ENCODE measurements around the gene NGEF. TPM values are rescaled to one million over a fixed set of nuclear protein-coding genes. Genes with fewer than 3 reads are reported as not detected.
A peak's percentile ranks its signal among the peaks of the same experiment; 100 is the strongest.

Gene NGEF
- total RNA-seq (1 to 10 TPM; 2.3 to 3.1 TPM), polyA plus RNA-seq (10 to 100 TPM in 1 of 2 donors, under 1 TPM in 1; 0.54 to 10.1 TPM)
- long read RNA-seq, donor 1, partial matches to known transcripts = 6 of 7 reads
- long read RNA-seq, donor 1, other reads (novel, unspliced or antisense) = 1 of 7 reads
- long read RNA-seq, donor 2, partial matches to known transcripts = 1 of 3 reads
- long read RNA-seq, donor 2, other reads (novel, unspliced or antisense) = 0 of 3 reads

GRCh38 chr2:233013027-233013461, at the start of gene NGEF:
NGEF (minus strand) TSS chr2:233013256; CDS start chr2:232974890, 38,366 bp downstream.
- no peak within 1 kb of the TSS for H3K27ac ChIP-seq (ENCODE audit: low read depth in 1 of 2, low read length in 2 of 2)
- ATAC-seq (ENCODE audit: low FRiP score) = no peak
- H3K9me3 ChIP-seq (ENCODE audit: control insufficient read depth, low read length) = no peaks in the 10 kb centered on the region
- 90 to 91% methylated on average over 12 of the region's 12 CpGs for WGBS, 2 donors
- H3K27me3 ChIP-seq (ENCODE audit: control insufficient read depth in 1 of 2, insufficient read depth in 2 of 2, low read length in 1 of 2) = no peaks in the 10 kb centered on the region
- peak in 1 of 2 donors; percentile 51 for DNase-seq
- H3K4me3 ChIP-seq (ENCODE audit: low read length in 2 of 2) = no peak within 1 kb of the TSS
- intact Hi-C loops (cut with DNase I) = no loop called here
- no peaks in the 10 kb centered on the region for H3K4me1 ChIP-seq (ENCODE audit: control insufficient read depth in 1 of 2, insufficient read depth in 2 of 2, low read length in 2 of 2)
- no peaks in the 10 kb centered on the region for H3K36me3 ChIP-seq (ENCODE audit: control insufficient read depth in 1 of 2, insufficient read depth in 2 of 2, low read length in 1 of 2)

- no peaks in the 10 kb centered on the region for H3K9me3 ChIP-seq (ENCODE audit: control insufficient read depth, low read length)
- 82 to 87% methylated on average over 4 of the region's 4 CpGs for WGBS, 2 donors
- no peak overlapping the region for H3K27ac ChIP-seq (ENCODE audit: low read depth in 1 of 2, low read length in 2 of 2)
- intact Hi-C loops (cut with DNase I) = no loop called here
- DNase-seq (peak in 1 of 2 donors; percentile 50), ATAC-seq (ENCODE audit: low FRiP score) (no peak)
- no peaks in the 10 kb centered on the region for H3K36me3 ChIP-seq (ENCODE audit: control insufficient read depth in 1 of 2, insufficient read depth in 2 of 2, low read length in 1 of 2)
- no peak overlapping the region for H3K4me3 ChIP-seq (ENCODE audit: low read length in 2 of 2)
- no peaks in the 10 kb centered on the region for H3K4me1 ChIP-seq (ENCODE audit: control insufficient read depth in 1 of 2, insufficient read depth in 2 of 2, low read length in 2 of 2)
- H3K27me3 ChIP-seq (ENCODE audit: control insufficient read depth in 1 of 2, insufficient read depth in 2 of 2, low read length in 1 of 2) = no peaks in the 10 kb centered on the region
Observed at GRCh38 chr2:233062451-233062850, 49.4 kb upstream of the NGEF start.

GRCh38 chr2:233061591-233062450, 48.8 kb upstream of the NGEF start:
- Histone ChIP-seq H3K9me3 (ENCODE audit: control insufficient read depth, low read length) (no peaks in the 10 kb centered on the region), H3K27me3 (ENCODE audit: control insufficient read depth in 1 of 2, insufficient read depth in 2 of 2, low read length in 1 of 2) (no peaks in the 10 kb centered on the region), H3K27ac (ENCODE audit: low read depth in 1 of 2, low read length in 2 of 2) (no peak overlapping the region), H3K36me3 (ENCODE audit: control insufficient read depth in 1 of 2, insufficient read depth in 2 of 2, low read length in 1 of 2) (no peaks in the 10 kb centered on the region), H3K4me3 (ENCODE audit: low read length in 2 of 2) (no peak overlapping the region), H3K4me1 (ENCODE audit: control insufficient read depth in 1 of 2, insufficient read depth in 2 of 2, low read length in 2 of 2) (no peaks in the 10 kb centered on the region)
- WGBS, 2 donors = 72 to 75% methylated on average over 12 of the region's 12 CpGs
- peak; percentile 31 for ATAC-seq (ENCODE audit: low FRiP score)
- DNase-seq = peak; percentile 67 to 80
- intact Hi-C loops (cut with DNase I) = no loop called here

- H3K27me3 ChIP-seq (ENCODE audit: control insufficient read depth in 1 of 2, insufficient read depth in 2 of 2, low read length in 1 of 2) = no peaks in the 10 kb centered on the region
- H3K9me3 ChIP-seq (ENCODE audit: control insufficient read depth, low read length) = no peaks in the 10 kb centered on the region
- DNase-seq (peak in 1 of 2 donors; percentile 26), ATAC-seq (ENCODE audit: low FRiP score) (no peak)
- WGBS, 2 donors = 85 to 90% methylated on average over 10 of the region's 10 CpGs
- no peaks in the 10 kb centered on the region for H3K36me3 ChIP-seq (ENCODE audit: control insufficient read depth in 1 of 2, insufficient read depth in 2 of 2, low read length in 1 of 2)
- intact Hi-C loops (cut with DNase I) = no loop called here
- no peak overlapping the region for H3K4me3 ChIP-seq (ENCODE audit: low read length in 2 of 2)
- no peaks in the 10 kb centered on the region for H3K4me1 ChIP-seq (ENCODE audit: control insufficient read depth in 1 of 2, insufficient read depth in 2 of 2, low read length in 2 of 2)
- no peak overlapping the region for H3K27ac ChIP-seq (ENCODE audit: low read depth in 1 of 2, low read length in 2 of 2)
Observed at GRCh38 chr2:233060980-233061590, 48.0 kb upstream of the NGEF start.

GRCh38 chr2:233060501-233060979, 47.5 kb upstream of the NGEF start:
- Histone ChIP-seq H3K36me3 (ENCODE audit: control insufficient read depth in 1 of 2, insufficient read depth in 2 of 2, low read length in 1 of 2) (no peaks in the 10 kb centered on the region), H3K4me1 (ENCODE audit: control insufficient read depth in 1 of 2, insufficient read depth in 2 of 2, low read length in 2 of 2) (no peaks in the 10 kb centered on the region), H3K4me3 (ENCODE audit: low read length in 2 of 2) (no peak overlapping the region), H3K27ac (ENCODE audit: low read depth in 1 of 2, low read length in 2 of 2) (no peak overlapping the region), H3K27me3 (ENCODE audit: control insufficient read depth in 1 of 2, insufficient read depth in 2 of 2, low read length in 1 of 2) (no peaks in the 10 kb centered on the region), H3K9me3 (ENCODE audit: control insufficient read depth, low read length) (no peaks in the 10 kb centered on the region)
- 88 to 91% methylated on average over 13 of the region's 13 CpGs for WGBS, 2 donors
- no peak for DNase-seq
- intact Hi-C loops (cut with DNase I) = no loop called here
- ATAC-seq (ENCODE audit: low FRiP score) = peak; percentile 5

DNA sequence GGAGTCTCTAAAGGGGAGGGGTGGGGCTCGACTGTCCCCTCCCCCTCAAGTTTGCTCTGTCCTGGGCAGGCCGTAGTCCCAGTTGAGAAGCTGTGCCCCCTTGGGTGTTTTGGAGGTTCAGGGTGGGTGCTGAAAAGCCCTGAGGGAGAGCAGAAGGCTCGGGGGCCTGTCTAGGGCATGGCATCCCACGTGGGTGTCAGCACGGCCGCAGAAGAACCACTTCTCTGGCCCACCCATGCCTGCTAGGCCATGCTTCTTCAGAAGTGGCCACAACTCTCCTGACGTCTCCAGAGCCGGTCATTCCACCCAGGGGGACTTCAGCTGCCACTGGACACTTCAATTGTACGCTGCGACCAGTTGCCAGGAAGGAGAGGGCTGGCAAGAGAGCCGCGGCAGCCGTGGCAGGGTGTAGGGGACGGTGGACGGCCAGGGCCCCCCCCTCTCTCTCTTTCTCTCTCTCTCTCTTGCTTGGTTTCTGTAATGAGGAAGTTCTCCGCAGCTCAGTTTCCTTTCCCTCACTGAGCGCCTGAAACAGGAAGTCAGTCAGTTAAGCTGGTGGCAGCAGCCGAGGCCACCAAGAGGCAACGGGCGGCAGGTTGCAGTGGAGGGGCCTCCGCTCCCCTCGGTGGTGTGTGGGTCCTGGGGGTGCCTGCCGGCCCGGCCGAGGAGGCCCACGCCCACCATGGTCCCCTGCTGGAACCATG, 46.9 kb upstream of the NGEF start, which contains the start of gene INPP5D:
TSS of gene INPP5D (plus strand) at position 546 of the 704 bp plus-strand sequence. CDS start at position 683, 137 bp downstream.
- intact Hi-C loops (cut with DNase I) = no loop called here
- Histone ChIP-seq H3K36me3 (ENCODE audit: control insufficient read depth in 1 of 2, insufficient read depth in 2 of 2, low read length in 1 of 2) (no peaks in the 10 kb centered on the region), H3K4me1 (ENCODE audit: control insufficient read depth in 1 of 2, insufficient read depth in 2 of 2, low read length in 2 of 2) (no peaks in the 10 kb centered on the region), H3K9me3 (ENCODE audit: control insufficient read depth, low read length) (no peaks in the 10 kb centered on the region), H3K27me3 (ENCODE audit: control insufficient read depth in 1 of 2, insufficient read depth in 2 of 2, low read length in 1 of 2) (no peaks in the 10 kb centered on the region), H3K27ac (ENCODE audit: low read depth in 1 of 2, low read length in 2 of 2) (no peak within 1 kb of the TSS), H3K4me3 (ENCODE audit: low read length in 2 of 2) (no peak within 1 kb of the TSS)
- 69 to 75% methylated on average over 26 of the region's 26 CpGs for WGBS, 2 donors
- peak; percentile 74 to 77 for DNase-seq
- ATAC-seq (ENCODE audit: low FRiP score) = peak; percentile 37

DNA sequence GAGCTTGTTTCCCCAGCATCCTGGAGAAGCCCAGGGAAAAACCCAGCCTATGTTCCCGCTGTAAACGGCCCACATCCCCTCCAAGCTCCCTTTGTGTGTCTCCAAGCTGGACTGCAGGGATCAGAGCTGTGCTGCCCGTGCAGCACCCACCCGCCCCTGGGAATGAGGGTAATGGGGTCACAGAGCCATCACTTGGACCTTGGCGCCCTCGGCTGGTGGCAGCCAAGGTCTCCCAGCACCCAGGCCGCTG, 46.4 kb upstream of the NGEF start:
- no peak for ATAC-seq (ENCODE audit: low FRiP score)
- Histone ChIP-seq H3K27me3 (ENCODE audit: control insufficient read depth in 1 of 2, insufficient read depth in 2 of 2, low read length in 1 of 2) (no peaks in the 10 kb centered on the region), H3K27ac (ENCODE audit: low read depth in 1 of 2, low read length in 2 of 2) (no peak overlapping the region), H3K9me3 (ENCODE audit: control insufficient read depth, low read length) (no peaks in the 10 kb centered on the region), H3K4me1 (ENCODE audit: control insufficient read depth in 1 of 2, insufficient read depth in 2 of 2, low read length in 2 of 2) (no peaks in the 10 kb centered on the region), H3K4me3 (ENCODE audit: low read length in 2 of 2) (no peak overlapping the region), H3K36me3 (ENCODE audit: control insufficient read depth in 1 of 2, insufficient read depth in 2 of 2, low read length in 1 of 2) (no peaks in the 10 kb centered on the region)
- DNase-seq = no peak
- intact Hi-C loops (cut with DNase I) = no loop called here
- 72 to 85% methylated on average over 7 of the region's 7 CpGs for WGBS, 2 donors

GRCh38 chr2:233058717-233059546, 45.9 kb upstream of the NGEF start:
- Histone ChIP-seq H3K36me3 (ENCODE audit: control insufficient read depth in 1 of 2, insufficient read depth in 2 of 2, low read length in 1 of 2) (no peaks in the 10 kb centered on the region), H3K27ac (ENCODE audit: low read depth in 1 of 2, low read length in 2 of 2) (no peak overlapping the region), H3K9me3 (ENCODE audit: control insufficient read depth, low read length) (no peaks in the 10 kb centered on the region), H3K4me1 (ENCODE audit: control insufficient read depth in 1 of 2, insufficient read depth in 2 of 2, low read length in 2 of 2) (no peaks in the 10 kb centered on the region), H3K27me3 (ENCODE audit: control insufficient read depth in 1 of 2, insufficient read depth in 2 of 2, low read length in 1 of 2) (no peaks in the 10 kb centered on the region), H3K4me3 (ENCODE audit: low read length in 2 of 2) (no peak overlapping the region)
- no peak for ATAC-seq (ENCODE audit: low FRiP score)
- 95 to 96% methylated on average over 24 of the region's 24 CpGs for WGBS, 2 donors
- peak in 1 of 2 donors; percentile 76 for DNase-seq
- intact Hi-C loops (cut with DNase I) = no loop called here

Measured in aorta (tissue), 5 donors.